C4-2B (cell line): ENCODE results near the gene JAGN1.

Experiments used
- ZFX ChIP-seq: fragments of 450-650 bp; IDR thresholded peaks from 2 replicates; pipeline ENCODE4 v1.6.1; 2017
- TF ChIP-seq, protein P1 (sequence below): fragments of 450-650 bp; conservative IDR thresholded peaks from 2 replicates; pipeline ENCODE4 v1.5.1; 2017; ENCODE audit warnings: mild to moderate bottlenecking

DNA sequence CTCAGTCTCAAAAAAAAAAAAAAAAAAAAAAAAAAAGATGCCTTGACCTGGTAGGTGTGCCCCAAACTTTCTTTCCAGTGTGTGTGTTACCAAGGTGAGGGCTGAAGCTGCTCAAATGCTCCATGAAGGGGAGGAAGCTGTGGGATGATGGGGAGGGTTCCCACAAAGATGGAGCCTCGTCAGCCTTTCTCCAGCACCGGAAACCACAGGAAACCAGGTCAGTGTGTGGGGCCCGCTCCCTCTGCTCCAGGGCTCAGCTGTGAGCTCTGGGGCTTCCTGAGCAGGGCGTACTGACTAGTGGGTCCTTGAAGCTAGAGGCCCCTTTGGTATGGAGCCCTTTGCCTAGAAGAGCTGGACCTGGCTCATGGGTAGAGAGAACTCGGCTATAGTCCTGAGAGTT is 11.6 kb downstream of the JAGN1 start:
- TF ChIP-seq, protein P1, sequence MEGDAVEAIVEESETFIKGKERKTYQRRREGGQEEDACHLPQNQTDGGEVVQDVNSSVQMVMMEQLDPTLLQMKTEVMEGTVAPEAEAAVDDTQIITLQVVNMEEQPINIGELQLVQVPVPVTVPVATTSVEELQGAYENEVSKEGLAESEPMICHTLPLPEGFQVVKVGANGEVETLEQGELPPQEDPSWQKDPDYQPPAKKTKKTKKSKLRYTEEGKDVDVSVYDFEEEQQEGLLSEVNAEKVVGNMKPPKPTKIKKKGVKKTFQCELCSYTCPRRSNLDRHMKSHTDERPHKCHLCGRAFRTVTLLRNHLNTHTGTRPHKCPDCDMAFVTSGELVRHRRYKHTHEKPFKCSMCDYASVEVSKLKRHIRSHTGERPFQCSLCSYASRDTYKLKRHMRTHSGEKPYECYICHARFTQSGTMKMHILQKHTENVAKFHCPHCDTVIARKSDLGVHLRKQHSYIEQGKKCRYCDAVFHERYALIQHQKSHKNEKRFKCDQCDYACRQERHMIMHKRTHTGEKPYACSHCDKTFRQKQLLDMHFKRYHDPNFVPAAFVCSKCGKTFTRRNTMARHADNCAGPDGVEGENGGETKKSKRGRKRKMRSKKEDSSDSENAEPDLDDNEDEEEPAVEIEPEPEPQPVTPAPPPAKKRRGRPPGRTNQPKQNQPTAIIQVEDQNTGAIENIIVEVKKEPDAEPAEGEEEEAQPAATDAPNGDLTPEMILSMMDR = no peak
- no peak for TF ChIP-seq ZFX
